CD4-positive, alpha-beta T cell treated with Interleukin-6 at 100 ng/mL for 8 hours (primary cell): ENCODE results near the gene KAT6B.

Experiments
- DNase-seq: peaks from one replicate; pipeline ENCODE4 v3.0.0-alpha.2; 2020; ENCODE audit warnings: mixed read lengths, low spot score

Gene KAT6B

GRCh38 chr10:74955796-74956195 is 129.4 kb downstream of the KAT6B start:
- DNase-seq, result no peak

- no peak for DNase-seq
Measured at GRCh38 chr10:74956555-74957111, 130.2 kb downstream of the KAT6B start.

GRCh38 chr10:74957285-74957961 is 131.0 kb downstream of the KAT6B start:
- DNase-seq, result no peak

GRCh38 chr10:74958316-74958715 is 131.9 kb downstream of the KAT6B start:
- DNase-seq, result no peak

- no peak for DNase-seq
Measured at GRCh38 chr10:74960670-74961069, 134.3 kb downstream of the KAT6B start.

GRCh38 chr10:74962517-74962916 is 136.1 kb downstream of the KAT6B start:
- DNase-seq, result no peak

- no peak for DNase-seq
Measured at GRCh38 chr10:74963549-74963948, 137.1 kb downstream of the KAT6B start.

- DNase-seq, result peak; percentile 2
Measured at GRCh38 chr10:74967911-74968666, 141.7 kb downstream of the KAT6B start.

- no peak for DNase-seq
Measured at GRCh38 chr10:74968667-74969061, 142.3 kb downstream of the KAT6B start.

GRCh38 chr10:74969093-74969492 is 142.7 kb downstream of the KAT6B start:
- no peak for DNase-seq

GRCh38 chr10:74969530-74969929 is 143.1 kb downstream of the KAT6B start:
- no peak for DNase-seq

- no peak for DNase-seq
Measured at GRCh38 chr10:74973741-74974392, 147.5 kb downstream of the KAT6B start.

- no peak for DNase-seq
Measured at GRCh38 chr10:74975758-74976157, 149.4 kb downstream of the KAT6B start.

- DNase-seq, result no peak
Measured at GRCh38 chr10:74976565-74976964, 150.2 kb downstream of the KAT6B start.

- DNase-seq, result no peak
Measured at GRCh38 chr10:74977072-74977471, 150.7 kb downstream of the KAT6B start.

GRCh38 chr10:74977913-74978847 is 151.8 kb downstream of the KAT6B start:
- peak; percentile 35 for DNase-seq

- no peak for DNase-seq
Measured at GRCh38 chr10:74981831-74982633, 155.6 kb downstream of the KAT6B start.

- DNase-seq, result no peak
Measured at GRCh38 chr10:74982634-74982982, 156.2 kb downstream of the KAT6B start.

GRCh38 chr10:74983383-74983782 is 157.0 kb downstream of the KAT6B start:
- no peak for DNase-seq

GRCh38 chr10:74987339-74988053 is 161.1 kb downstream of the KAT6B start:
- no peak for DNase-seq
